Inferior parietal cortex (tissue), 1 donor: Measurements from ENCODE around the gene HDAC4.

Experiments used
- DNase-seq: peaks from one replicate; pipeline ENCODE4 v3.0.0-alpha.2; 2016; ENCODE audit errors: extremely low spot score

HDAC4 gene

GRCh38 chr2:239296020-239296932 is 104.5 kb downstream of the HDAC4 start:
- DNase-seq: no peak

DNA sequence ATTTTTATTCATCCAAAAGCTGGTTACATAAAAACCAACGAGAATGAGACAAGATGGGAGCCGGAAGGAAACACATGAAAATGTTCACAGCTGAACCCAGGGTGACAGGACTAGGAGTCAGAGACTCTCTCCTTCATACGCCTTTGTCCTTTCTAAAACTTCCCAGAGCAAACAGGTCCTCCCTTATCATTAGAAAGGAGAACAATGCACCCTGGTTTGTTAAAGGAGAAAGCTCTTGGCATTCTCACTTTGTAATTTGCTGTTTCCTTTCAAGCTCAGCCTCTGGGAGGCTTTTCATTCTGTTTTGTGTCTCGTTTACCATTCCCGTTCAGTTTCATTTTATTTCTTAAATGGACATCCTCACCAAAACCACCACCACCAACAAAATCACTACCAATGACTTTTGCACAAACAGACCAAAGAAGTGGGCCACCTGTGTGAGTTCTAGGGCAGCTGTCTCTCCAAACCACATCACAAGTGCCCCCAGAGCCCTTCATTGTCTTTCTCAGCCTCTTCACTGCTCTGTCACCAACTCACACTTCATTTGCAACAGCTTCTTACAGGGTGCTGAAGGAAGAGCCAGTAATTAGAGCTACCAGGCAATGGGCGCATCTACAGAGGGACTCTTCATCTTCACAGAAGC is 105.3 kb downstream of the HDAC4 start:
- DNase-seq: no peak

DNA sequence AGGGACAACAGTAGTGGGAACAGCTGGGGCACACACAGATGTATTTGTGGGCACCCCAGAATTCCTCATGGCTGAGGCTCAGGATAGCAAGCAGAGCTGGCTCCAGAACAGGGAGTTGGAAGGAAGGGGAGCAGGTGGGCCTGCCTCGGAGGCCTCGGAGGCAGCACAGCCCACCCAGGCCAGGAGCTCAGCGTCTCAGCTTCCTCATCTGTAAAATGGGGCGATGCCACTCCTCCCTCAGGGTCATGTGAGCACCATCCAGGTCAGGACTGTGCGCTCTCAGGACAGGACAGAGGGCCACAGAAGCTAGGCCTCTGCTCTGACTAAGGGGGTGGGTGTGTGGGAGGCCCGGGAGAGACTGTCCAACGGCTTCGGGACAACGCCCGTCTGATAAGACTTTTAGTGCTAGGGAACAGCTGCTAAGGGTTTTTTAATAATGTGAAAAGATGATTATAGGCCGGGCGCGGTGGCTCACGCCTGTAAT is 106.2 kb downstream of the HDAC4 start:
- DNase-seq: no peak

DNA sequence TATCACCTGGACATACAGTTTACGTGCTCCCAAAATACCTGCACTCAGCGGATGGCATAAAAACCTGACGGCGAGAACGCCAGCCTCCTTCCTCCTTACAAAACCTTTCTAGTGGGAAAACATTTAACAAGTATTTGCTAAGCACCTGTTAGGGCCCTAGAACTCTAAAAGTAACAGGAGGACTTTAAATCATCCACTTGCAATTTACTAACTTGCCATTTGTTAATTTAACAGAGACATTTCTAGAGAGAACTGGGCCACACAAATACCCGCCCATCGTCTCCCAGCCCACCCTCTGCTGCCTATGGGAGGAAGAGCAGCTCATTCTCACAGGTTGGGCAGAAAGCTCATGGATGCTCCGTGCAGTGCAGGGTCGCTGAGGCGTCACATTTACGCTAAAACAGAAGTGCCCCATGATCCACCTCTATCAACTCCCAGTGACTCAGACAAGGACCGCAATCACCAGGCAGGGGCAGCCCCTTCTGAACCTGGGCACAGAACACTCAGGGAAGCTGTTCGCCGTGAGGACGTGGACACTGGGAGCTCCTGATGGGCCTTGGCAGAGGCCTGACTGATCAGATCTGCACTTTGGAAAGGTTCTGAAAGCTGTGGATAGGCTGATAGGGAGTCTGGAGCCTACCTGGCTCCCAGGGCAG is 106.9 kb downstream of the HDAC4 start:
- DNase-seq: no peak

DNA sequence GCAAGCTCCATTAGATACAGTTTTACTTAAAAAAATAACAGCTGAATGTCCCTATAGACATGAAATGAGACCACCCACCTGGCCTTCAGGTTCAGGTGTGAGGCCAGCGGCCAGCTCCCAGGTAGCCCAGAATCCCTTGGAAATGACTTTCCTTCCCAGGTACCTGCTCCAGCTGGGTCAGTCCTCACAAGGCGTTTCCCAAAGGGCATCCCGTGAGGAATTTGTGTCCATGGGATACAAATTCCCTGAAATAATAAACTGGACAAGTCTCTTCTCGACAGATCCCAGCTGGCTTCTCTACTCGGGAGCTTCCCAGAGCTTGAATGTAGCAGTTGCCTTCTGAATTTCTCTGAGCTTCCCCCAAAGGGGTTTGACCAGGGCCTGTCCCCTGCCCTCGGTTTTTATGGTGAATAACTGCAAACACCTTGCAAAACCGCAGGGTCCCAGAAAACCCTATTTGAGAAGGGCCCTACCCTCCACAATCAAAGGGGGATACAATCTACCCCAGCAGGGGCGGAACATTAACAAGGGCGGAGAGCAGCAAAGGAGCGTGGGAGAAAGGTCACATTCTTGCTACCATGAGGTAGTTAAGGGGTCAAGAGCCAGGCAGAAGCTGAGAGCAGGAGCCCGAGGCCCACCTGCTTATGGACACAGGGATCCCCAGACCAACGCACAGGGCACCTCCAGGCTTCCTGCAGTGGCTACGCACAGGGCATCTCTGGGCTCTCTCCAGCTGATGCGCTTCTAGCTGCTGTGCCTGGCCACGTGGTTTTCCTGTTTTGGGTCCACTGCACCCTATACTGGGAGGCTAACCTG is 107.7 kb downstream of the HDAC4 start:
- DNase-seq: no peak

DNA sequence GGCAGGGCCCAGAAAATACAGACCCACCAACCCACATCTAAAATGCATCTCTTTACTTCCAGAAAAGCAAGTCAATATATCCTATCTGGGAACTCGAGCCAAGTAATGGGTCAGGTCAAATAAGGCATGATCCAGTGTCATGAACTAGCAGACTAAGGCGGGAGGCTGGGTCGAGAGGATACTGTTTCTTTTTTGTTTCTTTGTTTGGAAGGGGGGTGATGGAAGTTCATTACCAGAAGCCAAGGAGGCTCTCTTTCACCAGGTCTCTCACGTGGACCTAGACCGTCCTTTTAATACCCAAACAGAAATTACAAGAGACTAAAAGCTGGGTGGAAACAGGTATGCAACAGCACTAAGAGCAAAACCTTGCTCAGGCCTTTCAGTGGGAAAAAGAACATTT is 108.3 kb downstream of the HDAC4 start:
- no peak for DNase-seq

DNA sequence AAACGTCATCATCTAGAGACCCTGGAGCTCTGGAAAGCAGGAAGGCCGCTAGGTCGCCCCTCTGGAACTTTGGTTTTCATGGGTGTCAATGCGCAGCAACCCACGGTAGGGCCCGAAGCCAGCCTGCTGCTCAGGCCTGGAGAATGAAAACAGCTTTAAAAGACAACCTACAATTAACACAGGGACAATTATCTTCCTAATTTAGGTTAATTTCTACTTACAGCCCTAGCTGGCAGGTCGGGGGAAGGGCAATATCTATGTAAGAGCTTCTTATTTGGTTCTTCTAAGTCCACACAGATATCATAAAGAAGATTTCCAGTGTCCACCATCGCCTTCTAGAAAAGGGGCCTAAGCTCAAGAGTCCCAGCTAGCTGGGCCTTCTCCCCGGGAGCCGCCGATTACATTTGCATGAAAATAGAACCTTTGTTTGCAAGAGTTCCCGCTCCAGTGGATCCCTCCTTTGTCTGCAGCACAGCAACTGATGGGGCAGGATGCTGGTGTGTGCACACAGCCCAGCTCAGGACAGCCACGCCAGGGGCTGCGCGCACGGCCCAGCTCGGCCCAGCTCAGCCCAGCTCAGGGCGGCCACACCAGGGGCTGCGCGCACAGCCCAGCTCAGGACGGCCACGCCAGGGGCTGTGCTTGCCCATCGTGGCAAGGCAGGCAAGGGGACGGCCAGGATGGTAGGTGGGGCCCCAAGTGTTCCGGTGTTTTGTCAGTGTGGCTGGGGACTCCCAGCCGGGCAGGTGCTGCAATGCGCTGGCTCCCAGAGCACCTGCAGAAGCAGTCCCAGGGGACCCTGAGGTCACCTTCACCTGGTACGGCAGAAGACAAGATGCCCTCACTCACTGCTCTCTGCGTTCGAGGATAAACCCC is 109.1 kb downstream of the HDAC4 start:
- DNase-seq: no peak

DNA sequence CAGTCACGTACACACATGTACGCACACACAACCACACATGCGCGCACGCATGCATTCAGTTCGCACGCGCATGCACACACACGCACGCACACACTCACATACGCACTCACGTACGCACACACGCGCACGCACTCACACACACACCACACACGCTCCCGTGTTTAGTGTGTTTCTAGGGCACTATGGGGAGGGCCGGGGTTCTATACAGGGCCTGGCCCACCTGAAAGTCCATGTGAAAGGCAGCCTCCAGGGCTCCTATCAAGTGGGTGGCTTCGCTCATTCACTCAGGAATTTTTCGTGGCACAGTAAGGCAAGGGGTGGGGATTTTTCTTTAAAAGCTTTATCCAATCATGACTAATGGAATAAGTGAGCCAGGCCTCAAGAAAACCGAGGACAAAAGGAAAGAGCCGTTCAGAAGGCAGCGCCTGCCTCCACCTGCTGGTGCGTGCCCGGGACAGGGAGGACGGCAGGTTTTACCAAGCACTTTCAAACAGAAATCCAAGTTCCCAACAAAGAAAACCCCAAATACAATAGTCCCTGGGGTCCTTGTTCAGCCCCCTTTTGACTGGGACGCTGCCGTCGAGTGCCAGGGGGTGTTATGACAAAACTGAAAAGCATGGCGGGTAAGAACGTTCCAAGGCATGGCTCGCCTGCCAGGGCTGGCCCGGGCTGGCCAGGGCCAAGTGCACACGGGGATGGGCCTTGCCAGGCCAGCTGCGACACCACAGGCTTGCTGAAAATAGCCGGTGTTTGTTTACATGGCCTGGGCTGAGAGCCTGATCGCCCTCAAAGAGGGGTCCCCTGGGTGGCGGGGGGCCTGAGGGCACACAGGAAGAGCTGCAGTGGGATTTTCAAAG is 110.0 kb downstream of the HDAC4 start:
- DNase-seq: no peak

GRCh38 chr2:239289545-239289944 is 111.3 kb downstream of the HDAC4 start:
- no peak for DNase-seq

GRCh38 chr2:239288951-239289511 is 111.8 kb downstream of the HDAC4 start:
- no peak for DNase-seq

DNA sequence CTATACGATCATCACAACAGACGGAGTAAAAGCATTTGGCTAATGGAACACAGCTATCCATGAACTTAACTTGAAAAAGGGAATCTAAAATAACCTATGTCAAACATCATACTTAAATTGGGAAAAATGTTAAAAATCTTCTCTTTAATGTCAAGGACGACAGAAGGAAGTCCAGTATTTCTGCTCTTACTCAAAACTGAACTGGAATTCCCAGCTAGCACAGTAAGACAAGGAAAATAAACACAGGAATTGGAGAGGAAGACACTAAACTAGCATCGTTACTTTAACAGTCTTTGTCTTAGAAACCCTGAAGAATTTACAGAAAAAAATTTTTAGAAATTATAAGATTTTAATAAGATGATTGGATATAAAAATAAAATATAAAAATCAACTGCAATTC is 112.6 kb downstream of the HDAC4 start:
- DNase-seq: no peak

GRCh38 chr2:239287461-239287860 is 113.4 kb downstream of the HDAC4 start:
- no peak for DNase-seq

DNA sequence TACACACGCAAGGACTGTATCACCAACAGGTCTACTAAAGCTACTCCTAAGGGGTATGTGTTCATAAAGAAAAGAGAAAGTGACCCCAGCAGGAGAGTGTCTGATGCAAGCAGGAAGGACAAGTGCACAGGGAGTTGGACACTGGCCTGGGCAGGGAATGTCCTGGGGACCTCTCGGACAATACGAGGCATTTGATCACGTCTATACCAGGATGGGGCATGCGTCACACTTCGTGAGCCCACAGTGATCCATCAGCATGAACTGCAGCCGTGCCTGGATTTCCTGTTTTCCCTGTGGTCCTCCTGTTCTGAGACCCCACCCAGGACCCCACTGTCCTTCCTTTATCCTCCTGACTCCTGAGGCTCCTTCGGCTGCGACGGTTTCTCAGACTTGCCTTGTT is 113.9 kb downstream of the HDAC4 start:
- DNase-seq: no peak

- DNase-seq: no peak
These were observed 114.9 kb downstream of the HDAC4 start for GRCh38 chr2:239285932-239286230.

GRCh38 chr2:239285071-239285931 is 115.5 kb downstream of the HDAC4 start:
- DNase-seq: no peak

- no peak for DNase-seq
These were observed 116.6 kb downstream of the HDAC4 start for GRCh38 chr2:239283961-239284795.

DNA sequence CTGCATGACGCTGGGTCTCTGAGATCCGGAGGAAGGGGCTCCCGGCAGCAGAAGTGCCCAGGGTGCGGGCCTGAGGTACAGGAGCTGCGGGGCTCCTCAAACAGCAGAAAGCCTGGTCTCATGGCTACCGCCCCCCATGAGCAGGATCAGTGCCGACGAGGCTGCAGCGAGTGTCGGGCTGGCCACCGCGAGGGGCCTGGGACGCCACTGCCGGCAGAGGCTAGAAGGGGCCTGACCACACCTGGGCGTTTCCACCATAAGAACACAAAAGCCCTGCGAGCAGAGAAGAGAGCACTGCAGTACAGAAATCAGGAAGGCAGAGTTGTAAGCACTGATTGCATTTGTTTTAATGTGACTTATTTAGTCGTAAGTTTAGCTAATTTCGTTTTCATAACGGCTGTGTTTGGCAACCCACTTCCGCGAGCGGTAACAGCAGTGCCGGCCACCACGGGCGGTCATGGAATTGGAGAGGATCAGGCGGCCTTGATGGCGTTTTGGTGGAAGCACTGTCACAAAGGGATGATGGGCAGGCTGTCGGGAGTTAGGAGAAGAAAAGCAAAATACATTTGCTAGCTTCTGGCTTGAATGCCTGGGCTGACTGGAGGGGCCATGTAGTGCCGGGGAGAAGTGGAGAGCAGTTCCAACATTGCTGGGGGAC is 117.4 kb downstream of the HDAC4 start:
- DNase-seq: no peak
